ENCODE results near the gene LRRC72.

- no peak for TF ChIP-seq CTCF (conservative IDR thresholded peaks at IDR 0.05)
- no peak for TF ChIP-seq ZFX (IDR thresholded peaks at IDR 0.05)
These were observed 1.9 kb downstream of the LRRC72 start for GRCh38 chr7:16528520-16528919.

All from C4-2B (cell line).